ENCODE measurements around the gene CD96.
"Not testable (repeated sequence)": the region's sequence is repeated elsewhere in the genome, so short reads cannot be mapped to it uniquely, and the experiment has no call there.

The CD96 gene

DNA sequence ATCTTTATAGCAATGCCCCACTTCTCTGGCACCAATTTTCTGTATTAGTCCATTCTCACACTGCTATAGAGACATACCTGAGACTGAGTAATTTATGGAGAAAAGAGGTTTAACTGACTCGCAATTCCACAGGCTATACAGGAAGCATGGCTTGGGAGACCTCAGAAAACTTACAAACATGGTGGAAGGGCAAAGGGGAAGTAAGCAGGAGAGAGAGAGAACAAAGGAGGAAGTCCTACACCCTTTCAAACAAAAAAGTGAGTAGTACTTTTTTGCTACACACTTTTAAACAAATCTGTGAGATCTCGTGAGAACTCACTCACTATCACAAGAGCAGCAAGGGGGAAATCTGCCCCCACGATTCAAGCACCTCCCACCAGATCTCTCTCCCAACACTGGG is 120.9 kb downstream of the CD96 start:
- no peak for DNase-seq (ENCODE audit: low read depth in 1 of 2, low spot score in 1 of 2)
- no peak for TF ChIP-seq JUND (IDR thresholded peaks at IDR 0.05; ENCODE audit: low read depth)
- in situ Hi-C loops (cut with HindIII; ENCODE audit: low pct_unique_long_range_greater_than_20kb, low sequenced_read_pairs) = no loop called here

GRCh38 chr3:111666041-111666735 is 124.2 kb downstream of the CD96 start:
- in situ Hi-C loops (cut with HindIII; ENCODE audit: low pct_unique_long_range_greater_than_20kb, low sequenced_read_pairs) = no loop called here
- DNase-seq (ENCODE audit: low read depth in 1 of 2, low spot score in 1 of 2) = no peak
- TF ChIP-seq JUND (IDR thresholded peaks at IDR 0.05; ENCODE audit: low read depth) = no peak

DNA sequence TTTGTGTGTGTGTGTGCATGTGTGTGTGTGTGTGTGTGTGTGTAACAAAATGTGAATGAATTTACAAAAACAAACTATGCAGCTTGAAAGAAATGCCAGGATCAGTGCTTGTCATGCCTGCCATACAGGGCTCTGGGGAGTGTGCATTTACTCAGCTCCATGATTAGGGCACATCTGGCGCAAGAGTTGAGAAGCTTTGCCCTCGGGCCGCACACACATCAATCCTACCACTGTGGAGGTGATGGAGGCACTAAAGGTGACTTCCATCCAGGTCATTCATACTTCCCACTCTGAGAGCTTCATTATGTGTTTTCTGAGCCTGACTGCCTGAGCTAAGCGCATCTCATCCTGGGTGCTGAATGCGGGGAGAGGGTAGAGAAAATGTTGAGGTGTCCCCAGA is 125.2 kb downstream of the CD96 start:
- no peak for DNase-seq (ENCODE audit: low read depth in 1 of 2, low spot score in 1 of 2)
- TF ChIP-seq JUND (IDR thresholded peaks at IDR 0.05; ENCODE audit: low read depth) = no peak
- in situ Hi-C loops (cut with HindIII; ENCODE audit: low pct_unique_long_range_greater_than_20kb, low sequenced_read_pairs) = no loop called here

- no peak for TF ChIP-seq JUND (IDR thresholded peaks at IDR 0.05; ENCODE audit: low read depth)
- DNase-seq (ENCODE audit: low read depth in 1 of 2, low spot score in 1 of 2) = peak in 1 of 2 experiments; percentile 30
- in situ Hi-C loops (cut with HindIII; ENCODE audit: low pct_unique_long_range_greater_than_20kb, low sequenced_read_pairs) = no loop called here
Measured at GRCh38 chr3:111667621-111668239, 125.7 kb downstream of the CD96 start.

DNA sequence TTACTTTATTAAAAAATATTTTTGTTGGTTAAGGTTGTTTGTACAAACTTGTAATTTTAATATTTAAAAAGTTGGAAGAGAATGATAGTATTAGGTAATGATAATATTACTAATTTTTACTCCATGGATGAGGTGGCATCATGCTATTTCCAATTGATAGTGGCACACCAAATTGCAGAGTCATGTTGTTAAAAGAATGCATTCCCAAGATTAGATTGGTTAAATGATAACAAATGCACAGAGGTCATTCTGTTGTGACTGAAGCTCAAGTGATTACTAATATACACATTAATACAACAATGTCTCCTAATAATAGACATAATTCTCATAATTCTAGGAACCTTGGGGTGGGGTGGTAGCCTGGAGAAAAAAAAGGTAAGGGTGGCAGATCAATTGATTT is 126.3 kb downstream of the CD96 start:
- in situ Hi-C loops (cut with HindIII; ENCODE audit: low pct_unique_long_range_greater_than_20kb, low sequenced_read_pairs) = no loop called here
- no peak for TF ChIP-seq JUND (IDR thresholded peaks at IDR 0.05; ENCODE audit: low read depth)
- DNase-seq (ENCODE audit: low read depth in 1 of 2, low spot score in 1 of 2) = no peak

GRCh38 chr3:111668888-111669488 is 127.0 kb downstream of the CD96 start:
- peak; percentile 24 to 61 for DNase-seq (ENCODE audit: low read depth in 1 of 2, low spot score in 1 of 2)
- no peak for TF ChIP-seq JUND (IDR thresholded peaks at IDR 0.05; ENCODE audit: low read depth)
- in situ Hi-C loops (cut with HindIII; ENCODE audit: low pct_unique_long_range_greater_than_20kb, low sequenced_read_pairs) = no loop called here

GRCh38 chr3:111669926-111670630 is 128.1 kb downstream of the CD96 start:
- no peak for DNase-seq (ENCODE audit: low read depth in 1 of 2, low spot score in 1 of 2)
- TF ChIP-seq JUND (IDR thresholded peaks at IDR 0.05; ENCODE audit: low read depth) = no peak
- in situ Hi-C loops (cut with HindIII; ENCODE audit: low pct_unique_long_range_greater_than_20kb, low sequenced_read_pairs) = no loop called here

GRCh38 chr3:111672461-111672860 is 130.5 kb downstream of the CD96 start:
- DNase-seq (ENCODE audit: low read depth in 1 of 2, low spot score in 1 of 2); in situ Hi-C loops (cut with HindIII; ENCODE audit: low pct_unique_long_range_greater_than_20kb, low sequenced_read_pairs): not testable (repeated sequence)

- DNase-seq (ENCODE audit: low read depth in 1 of 2, low spot score in 1 of 2) = no peak
- in situ Hi-C loops (cut with HindIII; ENCODE audit: low pct_unique_long_range_greater_than_20kb, low sequenced_read_pairs) = no loop called here
- TF ChIP-seq JUND (IDR thresholded peaks at IDR 0.05; ENCODE audit: low read depth) = no peak
Measured at GRCh38 chr3:111675846-111676210, 133.8 kb downstream of the CD96 start.

DNA sequence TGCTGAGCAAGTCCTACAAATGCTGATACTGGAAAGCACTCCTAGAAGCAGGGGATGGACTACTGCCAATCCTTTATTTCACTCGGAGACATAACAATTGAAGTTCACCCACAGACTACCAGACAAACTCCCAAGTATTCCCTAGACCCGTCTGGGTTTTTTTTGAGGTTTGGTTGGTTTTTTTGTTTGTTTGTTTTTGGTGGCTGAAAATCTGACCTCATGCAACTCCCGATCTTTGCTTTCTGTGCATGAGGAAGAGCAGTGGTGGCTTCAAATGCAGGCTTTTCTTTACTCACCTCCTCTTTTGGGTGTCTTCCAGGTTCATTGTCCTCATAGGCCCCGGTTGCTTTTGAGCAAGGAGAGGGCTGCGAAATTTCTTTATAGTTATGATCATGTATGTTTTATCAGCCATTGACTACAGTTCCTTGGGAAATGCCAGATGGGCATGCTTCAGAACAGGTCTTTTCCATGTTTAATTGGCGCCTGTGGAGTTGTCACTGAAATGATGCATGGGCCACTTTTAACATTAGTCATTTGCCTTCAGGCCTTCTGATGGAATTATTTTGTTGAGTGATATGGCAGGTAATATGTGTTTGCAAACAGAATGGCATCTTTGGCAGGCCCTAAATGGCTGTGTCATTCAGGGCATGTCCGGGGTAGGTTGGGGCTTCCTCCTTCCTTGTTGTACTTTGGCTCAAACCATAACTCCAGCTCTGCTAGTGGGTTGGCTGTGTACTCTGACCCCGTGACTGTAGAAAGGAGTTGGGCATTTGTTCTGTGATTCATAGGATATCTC is 134.4 kb downstream of the CD96 start:
- in situ Hi-C loops (cut with HindIII; ENCODE audit: low pct_unique_long_range_greater_than_20kb, low sequenced_read_pairs) = no loop called here
- TF ChIP-seq JUND (IDR thresholded peaks at IDR 0.05; ENCODE audit: low read depth) = no peak

GRCh38 chr3:111677007-111677392 is 135.0 kb downstream of the CD96 start:
- TF ChIP-seq JUND (IDR thresholded peaks at IDR 0.05; ENCODE audit: low read depth) = no peak
- DNase-seq (ENCODE audit: low read depth in 1 of 2, low spot score in 1 of 2) = no peak
- in situ Hi-C loops (cut with HindIII; ENCODE audit: low pct_unique_long_range_greater_than_20kb, low sequenced_read_pairs) = no loop called here

More for the DNA sequence above, 134.4 kb downstream of the CD96 start:
- peak in 1 of 2 experiments; percentile 26 for DNase-seq (ENCODE audit: low read depth in 1 of 2, low spot score in 1 of 2)

DNA sequence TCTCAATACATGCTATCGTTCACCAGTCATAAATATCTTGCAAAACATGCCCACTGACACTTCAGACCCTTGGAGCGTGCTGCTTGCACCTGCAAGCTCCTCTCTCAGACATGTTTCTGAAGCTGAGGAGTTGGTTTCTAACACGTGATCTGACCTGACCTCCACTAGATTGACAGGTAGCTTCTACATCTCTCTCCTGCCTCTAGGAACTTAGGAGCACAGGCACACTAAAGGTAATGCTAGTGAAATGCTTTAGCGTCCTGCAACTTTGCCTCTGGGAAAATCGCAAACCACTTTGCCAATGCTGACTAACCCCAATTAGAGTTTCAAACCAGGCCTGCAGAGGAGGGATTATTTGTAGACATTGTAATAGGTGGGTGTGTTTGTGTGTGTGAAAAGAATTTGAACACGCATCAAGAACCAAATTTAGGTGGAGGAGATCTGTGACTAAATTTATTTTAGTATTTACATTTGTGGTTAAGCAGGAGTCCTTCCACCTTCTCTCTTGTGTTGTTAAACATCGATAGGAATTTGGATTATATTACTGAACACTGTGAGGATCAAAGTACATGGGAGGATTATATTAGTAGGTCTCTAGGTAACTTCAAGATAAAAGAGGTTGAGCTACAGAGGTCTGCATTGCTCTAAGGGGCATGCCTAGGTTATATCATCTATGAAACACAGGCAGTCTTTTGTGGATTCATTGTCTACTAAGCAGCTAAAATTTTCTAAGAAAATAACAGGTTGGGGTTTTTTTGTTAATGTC is 139.8 kb downstream of the CD96 start:
- in situ Hi-C loops (cut with HindIII; ENCODE audit: low pct_unique_long_range_greater_than_20kb, low sequenced_read_pairs) = no loop called here
- TF ChIP-seq JUND (IDR thresholded peaks at IDR 0.05; ENCODE audit: low read depth) = no peak
- DNase-seq (ENCODE audit: low read depth in 1 of 2, low spot score in 1 of 2) = no peak

Data from T47D (cell line).